CD8-positive, alpha-beta memory T cell (primary cell): ENCODE measurements around the gene GNE. TPM values are rescaled to one million over a fixed set of nuclear protein-coding genes. Genes with fewer than 3 reads are reported as not detected.
"Not testable (repeated sequence)": the region's sequence is repeated elsewhere in the genome, so short reads cannot be mapped to it uniquely, and the experiment has no call there.

Experiments
- CTCF ChIA-PET: fragments of 350-600 bp; sonication (Branson Sonifier 250); formaldehyde crosslinking; loops from one replicate; lab custom pipeline; 2021; ENCODE audit warnings: antibody characterized with exemption; lab: Charles Lee
- POLR2A ChIA-PET: fragments of 350-600 bp; sonication (Branson Sonifier 250); formaldehyde crosslinking; loops from one replicate; lab custom pipeline; 2021; ENCODE audit warnings: antibody characterized with exemption; lab: Charles Lee
- DNase-seq, 5 donors: peaks; one replicate each; pipeline versions ENCODE4 v3.0.0 to v3.0.0-alpha.2; 2020 to 2022; ENCODE audit warnings: mixed read lengths in 1 of 5
- H3K27ac ChIP-seq: one replicate; pipeline ENCODE4 v1.7.0; 2013; ENCODE audit warnings: low read depth, mild to moderate bottlenecking, low read length, moderate library complexity
- H3K27me3 ChIP-seq: 2 replicates; pipeline ENCODE4 v1.7.0; 2013; ENCODE audit warnings: low read length, mild to moderate bottlenecking; ENCODE audit not compliant: insufficient read depth, poor library complexity, severe bottlenecking
- H3K36me3 ChIP-seq: 2 replicates; pipeline ENCODE4 v1.7.0; 2013; ENCODE audit warnings: mild to moderate bottlenecking, low read length, moderate library complexity; ENCODE audit not compliant: insufficient read depth
- H3K4me1 ChIP-seq: 2 replicates; pipeline ENCODE4 v1.7.0; 2013; ENCODE audit warnings: mild to moderate bottlenecking, low read length, moderate library complexity; ENCODE audit not compliant: insufficient read depth
- H3K4me3 ChIP-seq: 2 replicates; pipeline ENCODE4 v1.7.0; 2013; ENCODE audit warnings: mild to moderate bottlenecking, low read length
- H3K9me3 ChIP-seq: 2 replicates; pipeline ENCODE4 v1.7.0; 2013; ENCODE audit warnings: mild to moderate bottlenecking, low read length
- H3K27ac Mint-ChIP-seq, 8 donors: one replicate each; pipeline ENCODE4 v1.8.0; 2020 to 2021; ENCODE audit warnings: mixed read lengths in 8 of 8, mild to moderate bottlenecking in 6 of 8, inconsistent platforms in 3 of 8, moderate library complexity in 3 of 8
- H3K27me3 Mint-ChIP-seq, 2 donors: one replicate each; pipeline ENCODE4 v1.8.0; 2020 to 2021; ENCODE audit warnings: mixed read lengths in 2 of 2, mild to moderate bottlenecking in 1 of 2, moderate library complexity in 1 of 2
- H3K36me3 Mint-ChIP-seq, 3 donors: one replicate each; pipeline ENCODE4 v1.8.0; 2020 to 2021; ENCODE audit warnings: mixed read lengths in 3 of 3, inconsistent platforms in 1 of 3, mild to moderate bottlenecking in 1 of 3
- H3K4me1 Mint-ChIP-seq, 3 donors: one replicate each; pipeline ENCODE4 v1.8.0; 2020 to 2021; ENCODE audit warnings: mixed read lengths in 3 of 3, inconsistent platforms in 1 of 3, mild to moderate bottlenecking in 1 of 3
- H3K4me3 Mint-ChIP-seq, 7 donors: one replicate each; pipeline ENCODE4 v1.8.0; 2020 to 2021; ENCODE audit warnings: mixed read lengths in 7 of 7, mild to moderate bottlenecking in 6 of 7, moderate library complexity in 4 of 7, inconsistent platforms in 2 of 7
- H3K9me3 Mint-ChIP-seq, 5 donors: one replicate each; pipeline ENCODE4 v1.8.0; 2020 to 2022; ENCODE audit warnings: mixed read lengths in 5 of 5, mild to moderate bottlenecking in 3 of 5, moderate library complexity in 2 of 5, inconsistent platforms in 1 of 5
- polyA plus RNA-seq: library from polyadenylated mRNA; unstranded; fragments of 300-500 nt; fragmentation: Illumina TruSeq; gene quantifications from one replicate; pipeline ENCODE4 v1.2.3, GENCODE V29; 2021
- total RNA-seq, 2 experiments: library from RNA; stranded (reverse); gene quantifications; one replicate each; pipeline ENCODE4 v1.2.3, GENCODE V29; 2021

The GNE gene
- total and polyA plus RNA-seq, 3 experiments from 2014 or later, result 5.8 to 12.7 (median 11.6) TPM

DNA sequence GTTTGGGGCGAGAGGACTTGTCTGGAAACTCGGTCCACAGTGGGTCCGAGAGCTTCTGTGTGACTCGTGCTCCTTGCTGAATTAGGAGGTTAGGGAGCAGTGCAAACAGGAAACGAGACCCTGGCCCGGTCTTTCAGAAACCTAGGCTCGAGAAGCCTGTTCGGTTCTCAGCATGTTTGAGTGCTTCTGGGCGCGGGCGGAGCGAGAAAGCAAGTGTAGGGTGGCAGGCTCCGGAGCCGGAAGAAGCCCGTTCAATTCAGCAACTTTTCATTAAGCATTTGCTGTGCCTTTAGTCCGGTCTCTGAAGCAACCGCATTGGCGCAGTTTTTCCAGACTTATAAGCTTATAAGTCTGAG, 67.0 kb downstream of the GNE start:
- CTCF ChIA-PET, result interaction anchor here (0.6 to 3.9 kb wide), 16 partner anchors 8 to 137 kb away, joined by 3 to 35 read pairs (median 6); partner anchors contain the start of gene CCIN
- peak; percentile 13 to 59 (median 38) for DNase-seq
- peaks cover 49 to 54% (median 53%) of the 10 kb centered on the region in 3 donors for H3K4me1 Mint-ChIP-seq
- no peaks in the 10 kb centered on the region for H3K27me3 ChIP-seq
- H3K36me3 Mint-ChIP-seq, result peaks cover 0 to 32% (median 7%) of the 10 kb centered on the region in 3 donors
- H3K4me3 ChIP-seq, result peak overlapping the region; percentile 82
- peak overlapping the region; percentile 90 for H3K27ac ChIP-seq
- H3K4me1 ChIP-seq, result peaks cover 41% of the 10 kb centered on the region
- no peaks in the 10 kb centered on the region for H3K36me3 ChIP-seq
- POLR2A ChIA-PET, result interaction anchor here (0.6 to 1.8 kb wide), 8 partner anchors 10 to 82 kb away, joined by 3 to 11 read pairs (median 4); partner anchors contain the start of genes GLIPR2 and GNE
- H3K9me3 Mint-ChIP-seq, result no peaks in the 10 kb centered on the region
- H3K9me3 ChIP-seq, result no peaks in the 10 kb centered on the region
- H3K4me3 Mint-ChIP-seq, result peak overlapping the region; percentile 91 to 97 (median 95)
- peaks cover 0 to 4% of the 10 kb centered on the region in 2 donors for H3K27me3 Mint-ChIP-seq
- H3K27ac Mint-ChIP-seq, result peak overlapping the region; percentile 83 to 98 (median 93)

DNA sequence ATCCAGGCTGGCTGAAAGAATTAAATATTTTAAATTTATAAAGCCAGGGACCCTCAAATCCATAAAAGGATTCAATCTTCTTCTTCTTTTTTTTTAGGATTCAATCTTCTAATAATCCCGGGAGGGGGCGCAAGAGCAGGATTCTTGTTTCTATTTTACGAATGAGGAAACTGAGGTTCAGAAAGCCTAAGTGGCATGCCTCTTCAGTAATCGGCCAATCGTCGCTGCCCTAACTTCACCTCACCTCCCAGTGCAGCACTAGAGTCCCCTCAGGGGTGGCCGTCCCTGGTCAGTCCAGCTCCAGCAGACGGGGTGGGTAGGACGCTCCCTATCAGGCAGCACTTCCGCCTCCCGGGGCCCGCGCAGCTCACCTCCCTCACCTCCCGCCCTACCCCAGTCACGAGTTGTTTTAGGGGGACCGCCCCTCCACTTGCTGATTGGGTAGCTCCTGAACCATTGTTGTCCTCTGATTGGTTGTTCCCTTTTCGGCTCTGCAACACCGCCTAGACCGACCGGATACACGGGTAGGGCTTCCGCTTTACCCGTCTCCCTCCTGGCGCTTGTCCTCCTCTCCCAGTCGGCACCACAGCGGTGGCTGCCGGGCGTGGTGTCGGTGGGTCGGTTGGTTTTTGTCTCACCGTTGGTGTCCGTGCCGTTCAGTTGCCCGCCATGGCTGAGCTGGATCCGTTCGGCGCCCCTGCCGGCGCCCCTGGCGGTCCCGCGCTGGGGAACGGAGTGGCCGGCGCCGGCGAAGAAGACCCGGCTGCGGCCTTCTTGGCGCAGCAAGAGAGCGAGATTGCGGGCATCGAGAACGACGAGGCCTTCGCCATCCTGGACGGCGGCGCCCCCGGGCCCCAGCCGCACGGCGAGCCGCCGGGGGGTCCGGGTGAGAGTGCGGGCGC, 67.6 kb downstream of the GNE start, which contains the start of gene CLTA:
Gene CLTA (plus strand): TSS at position 534 of the 902 bp plus-strand sequence. CDS start 136 bp downstream, at position 670.
- Mint-ChIP-seq H3K36me3 (peaks cover 0 to 31% (median 7%) of the 10 kb centered on the region in 3 donors), H3K27me3 (peaks cover 0 to 4% of the 10 kb centered on the region in 2 donors), H3K4me3 (peak within 1 kb of the TSS; percentile 91 to 97 (median 95)), H3K9me3 (no peaks in the 10 kb centered on the region), H3K4me1 (peaks cover 49 to 54% (median 53%) of the 10 kb centered on the region in 3 donors), H3K27ac (peak within 1 kb of the TSS; percentile 83 to 98 (median 95))
- Histone ChIP-seq H3K4me3 (peak within 1 kb of the TSS; percentile 82), H3K27me3 (no peaks in the 10 kb centered on the region), H3K27ac (peak within 1 kb of the TSS; percentile 90), H3K9me3 (no peaks in the 10 kb centered on the region), H3K36me3 (no peaks in the 10 kb centered on the region), H3K4me1 (peaks cover 41% of the 10 kb centered on the region)
- ChIA-PET POLR2A (interaction anchor here (0.5 to 1.8 kb wide), 9 partner anchors 10 to 1275 kb away, joined by 3 to 11 read pairs (median 4); partner anchors contain the start of genes GLIPR2, GNE and ZBTB5), CTCF (interaction anchor here (0.6 to 3.9 kb wide), 20 partner anchors 8 to 137 kb away, joined by 3 to 35 read pairs (median 4); partner anchors contain the start of genes CCIN and GLIPR2)
- DNase-seq, result peak; percentile 90 to 96 (median 95)

DNA sequence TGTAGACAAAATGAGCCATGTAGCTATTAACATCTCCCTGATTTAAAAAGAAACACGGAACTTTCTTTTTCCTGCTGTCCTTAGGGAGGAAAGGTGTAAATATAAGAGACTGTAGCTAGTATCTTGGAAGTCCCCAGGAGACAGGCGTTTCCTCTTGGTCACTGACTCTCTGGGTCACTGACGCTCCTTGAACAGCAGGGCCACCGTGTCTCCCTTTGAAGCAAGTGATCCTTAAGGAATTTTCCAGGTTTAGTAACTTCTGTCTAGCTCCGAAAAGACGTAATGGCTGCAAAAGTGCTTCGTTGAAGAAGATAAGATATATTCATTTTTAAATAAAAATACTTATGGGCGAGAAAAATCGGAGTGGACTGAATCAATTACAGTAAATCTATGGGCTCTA, 68.3 kb downstream of the GNE start:
- H3K4me3 Mint-ChIP-seq, result peak overlapping the region; percentile 91 to 97 (median 95)
- no peaks in the 10 kb centered on the region for H3K27me3 ChIP-seq
- ChIA-PET POLR2A (interaction anchor here (0.5 to 1.8 kb wide), 8 partner anchors 11 to 1275 kb away, joined by 3 to 11 read pairs (median 4); partner anchors contain the start of genes GLIPR2, GNE and ZBTB5), CTCF (interaction anchor here (0.6 to 3.9 kb wide), 17 partner anchors 12 to 138 kb away, joined by 3 to 35 read pairs (median 5); partner anchors contain the start of genes CCIN and GLIPR2)
- H3K9me3 Mint-ChIP-seq, result no peaks in the 10 kb centered on the region
- H3K4me1 Mint-ChIP-seq, result peaks cover 43 to 48% (median 47%) of the 10 kb centered on the region in 3 donors
- H3K4me1 ChIP-seq, result peaks cover 39% of the 10 kb centered on the region
- peak overlapping the region; percentile 90 for H3K27ac ChIP-seq
- H3K27me3 Mint-ChIP-seq, result peaks cover 0 to 4% of the 10 kb centered on the region in 2 donors
- H3K36me3 Mint-ChIP-seq, result peaks cover 0 to 25% (median 4%) of the 10 kb centered on the region in 3 donors
- H3K9me3 ChIP-seq, result no peaks in the 10 kb centered on the region
- peak overlapping the region; percentile 82 for H3K4me3 ChIP-seq
- DNase-seq, result no peak
- no peaks in the 10 kb centered on the region for H3K36me3 ChIP-seq
- H3K27ac Mint-ChIP-seq, result peak overlapping the region in 5 of 8 donors; percentile 83 to 96 (median 92)

DNA sequence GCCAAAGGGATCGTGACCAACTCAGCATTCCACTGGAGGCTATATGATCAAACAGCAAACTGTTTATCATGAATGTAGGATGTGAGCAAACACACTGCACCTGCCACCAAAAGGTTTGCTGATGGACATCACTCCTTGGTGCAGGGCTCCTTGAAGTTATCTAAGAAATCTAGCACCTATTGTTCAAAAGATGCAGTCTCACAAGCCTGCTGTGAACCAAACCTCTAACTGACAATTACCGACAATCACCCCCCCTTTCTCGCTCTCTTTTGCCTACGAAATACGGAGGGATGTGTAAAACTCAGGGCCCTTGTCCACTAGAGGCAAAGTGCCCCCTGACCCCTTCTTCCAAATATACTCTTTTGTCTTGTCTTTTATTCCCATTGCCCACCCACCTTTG, 70.0 kb downstream of the GNE start:
- Mint-ChIP-seq H3K4me3 (peak overlapping the region in 2 of 7 donors; percentile 12 to 14), H3K4me1 (peaks cover 26 to 31% (median 29%) of the 10 kb centered on the region in 3 donors), H3K27me3 (peaks cover 0 to 4% of the 10 kb centered on the region in 2 donors), H3K9me3 (no peaks in the 10 kb centered on the region), H3K27ac (peak overlapping the region in 5 of 8 donors; percentile 18 to 95 (median 61)), H3K36me3 (peaks cover 0 to 11% (median 0%) of the 10 kb centered on the region in 3 donors)
- no peaks in the 10 kb centered on the region for H3K36me3 ChIP-seq
- no peak overlapping the region for H3K4me3 ChIP-seq
- H3K9me3 ChIP-seq, result no peaks in the 10 kb centered on the region
- DNase-seq, result no peak
- H3K27ac ChIP-seq, result no peak overlapping the region
- CTCF ChIA-PET, result interaction anchor here (1.1 to 1.3 kb wide), 2 partner anchors 21 kb away, joined by 3 read pairs; no protein-coding TSS in a partner anchor
- H3K27me3 ChIP-seq, result no peaks in the 10 kb centered on the region
- H3K4me1 ChIP-seq, result peaks cover 22% of the 10 kb centered on the region
- POLR2A ChIA-PET, result no interaction called here

DNA sequence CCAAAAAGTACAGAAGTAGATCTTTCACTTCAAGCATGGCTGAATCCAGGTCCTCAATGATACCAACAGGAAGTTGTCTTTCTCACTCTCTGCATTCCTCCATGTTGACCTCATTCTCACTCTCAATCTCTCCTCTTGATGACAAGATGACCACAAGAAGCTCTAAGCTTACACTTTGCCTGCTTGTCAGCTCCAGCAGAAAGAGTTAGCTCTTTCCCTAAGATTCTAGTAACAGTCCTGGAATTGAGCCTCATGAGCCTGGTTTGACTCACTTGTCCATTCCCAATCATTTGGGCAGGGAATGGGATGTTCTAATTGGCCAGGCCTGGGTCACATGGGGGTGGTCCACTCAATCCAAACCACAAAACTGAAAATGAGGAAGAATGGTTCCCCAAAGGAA, 70.8 kb downstream of the GNE start:
- Mint-ChIP-seq H3K4me1 (peaks cover 18 to 23% (median 21%) of the 10 kb centered on the region in 3 donors), H3K4me3 (peak overlapping the region in 2 of 7 donors; percentile 5 to 23), H3K27ac (peak overlapping the region in 5 of 8 donors; percentile 32 to 92 (median 61)), H3K27me3 (peaks cover 0 to 4% of the 10 kb centered on the region in 2 donors), H3K36me3 (peaks cover 0 to 11% (median 0%) of the 10 kb centered on the region in 3 donors), H3K9me3 (no peaks in the 10 kb centered on the region)
- Histone ChIP-seq H3K36me3 (no peaks in the 10 kb centered on the region), H3K27ac (no peak overlapping the region), H3K4me3 (no peak overlapping the region), H3K9me3 (no peaks in the 10 kb centered on the region), H3K4me1 (peaks cover 14% of the 10 kb centered on the region), H3K27me3 (no peaks in the 10 kb centered on the region)
- POLR2A ChIA-PET, result no interaction called here
- peak in 1 of 5 donors; percentile 18 for DNase-seq
- CTCF ChIA-PET, result interaction anchor here (1.1 kb wide), 1 partner anchor 20 kb away, joined by 3 read pairs; no protein-coding TSS in a partner anchor

DNA sequence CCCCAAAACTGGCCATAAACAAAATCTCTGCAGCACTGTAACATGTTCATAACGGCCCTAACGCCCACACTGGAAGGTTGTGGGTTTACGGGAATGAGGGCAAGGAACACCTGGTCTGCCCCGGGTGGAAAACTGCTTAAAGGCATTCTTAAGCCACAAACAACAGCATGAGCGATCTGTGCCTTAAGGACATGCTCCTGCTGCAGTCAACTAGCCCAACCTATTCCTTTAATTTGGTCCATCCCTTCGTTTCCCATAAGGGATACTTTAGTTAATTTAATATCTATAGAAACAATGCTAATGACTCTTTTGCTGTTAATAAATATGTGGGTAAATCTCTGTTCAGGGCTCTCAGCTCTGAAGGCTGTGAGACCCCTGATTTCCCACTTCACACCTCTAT, 78.0 kb downstream of the GNE start:
- DNase-seq, H3K36me3 ChIP-seq, H3K4me1 ChIP-seq, POLR2A ChIA-PET, H3K27me3 ChIP-seq, H3K4me3 ChIP-seq, H3K4me3 Mint-ChIP-seq, H3K27ac Mint-ChIP-seq, H3K27ac ChIP-seq, H3K9me3 Mint-ChIP-seq, H3K27me3 Mint-ChIP-seq, H3K9me3 ChIP-seq, H3K4me1 Mint-ChIP-seq, H3K36me3 Mint-ChIP-seq, CTCF ChIA-PET: not testable (repeated sequence)

DNA sequence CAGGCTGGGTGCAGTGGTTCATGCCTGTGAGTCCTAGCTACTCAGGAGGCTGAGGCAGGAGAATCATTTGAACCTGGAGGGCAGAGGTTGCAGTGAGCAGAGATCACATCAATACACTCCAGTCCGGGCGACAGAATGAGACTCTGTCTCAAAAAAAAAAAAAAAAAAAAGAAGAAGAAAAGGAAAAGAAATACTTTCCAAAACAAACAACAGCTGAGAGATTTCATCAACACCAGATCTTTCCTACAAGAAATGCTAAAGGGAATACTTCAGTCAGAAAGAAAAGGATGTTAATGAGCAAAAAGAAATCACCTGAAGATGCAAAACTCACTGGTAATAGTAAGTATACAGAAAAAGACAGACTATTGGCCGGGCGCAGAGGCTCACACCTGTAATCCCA, 80.7 kb downstream of the GNE start:
- H3K27me3 ChIP-seq, result no peaks in the 10 kb centered on the region
- CTCF ChIA-PET, result interaction anchor here (1.1 kb wide), 1 partner anchor 13 kb away, joined by 4 read pairs; the partner anchor contains the start of gene CLTA

More for the DNA sequence above, 80.7 kb downstream of the GNE start:
- peaks cover 0 to 2% (median 0%) of the 10 kb centered on the region in 5 donors for H3K9me3 Mint-ChIP-seq
- DNase-seq, result no peak
- H3K4me3 ChIP-seq, result no peak overlapping the region
- POLR2A ChIA-PET, result no interaction called here
- H3K36me3 Mint-ChIP-seq, result peaks cover 0 to 5% (median 0%) of the 10 kb centered on the region in 3 donors
- H3K27ac ChIP-seq, result no peak overlapping the region
- H3K27me3 Mint-ChIP-seq, result peaks cover 6 to 8% of the 10 kb centered on the region in 2 donors
- H3K36me3 ChIP-seq, result no peaks in the 10 kb centered on the region
- H3K27ac Mint-ChIP-seq, result no peak overlapping the region
- no peaks in the 10 kb centered on the region for H3K9me3 ChIP-seq
- H3K4me3 Mint-ChIP-seq, result no peak overlapping the region
- H3K4me1 Mint-ChIP-seq, result peaks cover 0 to 3% (median 0%) of the 10 kb centered on the region in 3 donors
- no peaks in the 10 kb centered on the region for H3K4me1 ChIP-seq
